SU-DHL-6 (cell line): ENCODE measurements around the gene NUDT3.

Experiments
- H2AFZ ChIP-seq: fragments of 200-600 bp; sonication (generic); 2 replicates; pipeline ENCODE4 v1.6.1; 2014; ENCODE audit warnings: low read depth, mild to moderate bottlenecking, moderate library complexity, mixed read lengths, antibody characterized with exemption, low read length; ENCODE audit not compliant: severe bottlenecking
- H3F3A ChIP-seq: fragments of 200-600 bp; shearing (Covaris generic); 2 replicates; pipeline ENCODE4 v1.6.0; 2016; ENCODE audit warnings: antibody characterized with exemption, mild to moderate bottlenecking; ENCODE audit not compliant: insufficient read depth
- H3K27ac ChIP-seq: fragments of 200-600 bp; sonication (generic); 2 replicates; pipeline ENCODE4 v1.5.1; 2016; ENCODE audit warnings: low read depth, mild to moderate bottlenecking, low read length, moderate library complexity, mixed read lengths
- H3K27me3 ChIP-seq: fragments of 200-600 bp; sonication (generic), shearing (Covaris generic); 2 replicates; pipeline ENCODE4 v1.6.0; 2014; ENCODE audit warnings: mild to moderate bottlenecking, low read length
- H3K36me3 ChIP-seq: fragments of 200-600 bp; sonication (generic); 2 replicates; pipeline ENCODE4 v1.6.1; 2014; ENCODE audit warnings: mild to moderate bottlenecking, low read length, mixed read lengths
- H3K4me2 ChIP-seq: fragments of 300-600, 200-600 bp; shearing (Covaris generic), sonication (generic); 2 replicates; pipeline ENCODE4 v1.6.0; 2014; ENCODE audit warnings: low read length, low read depth, mild to moderate bottlenecking; ENCODE audit not compliant: poor library complexity, severe bottlenecking
- H3K4me3 ChIP-seq: fragments of 200-600 bp; sonication (generic); 2 replicates; pipeline ENCODE4 v1.5.1; 2014; ENCODE audit warnings: antibody characterized with exemption, low read length, mild to moderate bottlenecking, mixed read lengths; ENCODE audit not compliant: insufficient read depth, poor library complexity, severe bottlenecking
- H3K79me2 ChIP-seq: fragments of 200-600 bp; sonication (generic); 2 replicates; pipeline ENCODE4 v1.6.1; 2014; ENCODE audit warnings: mild to moderate bottlenecking, low read length, moderate library complexity; ENCODE audit not compliant: insufficient read depth
- H3K9ac ChIP-seq: fragments of 200-600 bp; sonication (generic); 2 replicates; pipeline ENCODE4 v1.7.0; 2014; ENCODE audit warnings: mild to moderate bottlenecking, low read length
- H3K9me2 ChIP-seq: fragments of 200-600 bp; sonication (generic); replicated peaks from 2 replicates; pipeline ENCODE4 v1.6.1; 2014; ENCODE audit warnings: low read length; ENCODE audit not compliant: insufficient read depth
- H3K9me3 ChIP-seq: fragments of 200-600 bp; sonication (generic); 2 replicates; pipeline ENCODE4 v1.6.1; 2014; ENCODE audit warnings: low read length, mixed read lengths; ENCODE audit not compliant: insufficient read depth
- H4K20me1 ChIP-seq: fragments of 200-600 bp; sonication (generic); 2 replicates; pipeline ENCODE4 v1.6.1; 2014; ENCODE audit warnings: low read depth, mild to moderate bottlenecking, antibody characterized with exemption, low read length, moderate library complexity, mixed read lengths
- EZH2phosphoT487 ChIP-seq: fragments of 200-600 bp; sonication (generic), shearing (Covaris generic); conservative IDR thresholded peaks from 2 replicates; pipeline ENCODE4 v1.6.1; 2018; ENCODE audit warnings: mild to moderate bottlenecking, antibody characterized with exemption, low read length, moderate library complexity, mixed read lengths
- TF ChIP-seq, protein P1 (sequence below): fragments of 200-600 bp; sonication (generic); IDR thresholded peaks from one replicate; pipeline ENCODE4 v1.5.1; 2017; ENCODE audit warnings: antibody characterized with exemption, mild to moderate bottlenecking, low read length, moderate library complexity; ENCODE audit not compliant: insufficient read depth, poor library complexity, severe bottlenecking

NUDT3 gene

DNA sequence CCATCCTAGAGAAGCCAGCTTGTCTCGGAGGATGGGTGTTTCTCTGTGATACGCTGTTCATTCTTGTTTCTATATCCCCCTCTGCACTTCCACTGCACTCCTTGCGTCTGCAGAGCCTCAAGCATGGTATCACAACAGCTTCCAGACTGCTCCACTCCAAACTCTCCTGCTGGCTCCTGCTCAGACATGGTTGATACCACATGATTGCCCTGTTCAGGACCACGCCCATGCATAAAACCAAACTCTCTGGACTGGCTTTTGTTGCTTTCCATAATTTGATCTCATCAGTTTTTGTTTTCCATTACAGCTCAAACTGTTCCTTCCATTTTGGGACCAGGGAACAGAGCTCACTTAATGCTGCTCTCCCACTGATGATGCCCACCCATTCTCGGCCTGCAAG is 113.6 kb downstream of the NUDT3 start:
- Histone ChIP-seq H3K79me2 (no peaks in the 10 kb centered on the region), H3K9ac (no peak overlapping the region), H2AFZ (no peak overlapping the region), H3F3A (no peaks in the 10 kb centered on the region; the same call in 1 of the 2 replicates), H3K27me3 (no peaks in the 10 kb centered on the region), H3K27ac (no peak overlapping the region), H3K9me3 (no peaks in the 10 kb centered on the region), H3K4me2 (no peak overlapping the region), H3K4me3 (no peak overlapping the region), H3K36me3 (no peaks in the 10 kb centered on the region), H4K20me1 (no peaks in the 10 kb centered on the region), H3K9me2 (no peaks in the 10 kb centered on the region)
- no peak for TF ChIP-seq EZH2phosphoT487
- TF ChIP-seq, protein P1, sequence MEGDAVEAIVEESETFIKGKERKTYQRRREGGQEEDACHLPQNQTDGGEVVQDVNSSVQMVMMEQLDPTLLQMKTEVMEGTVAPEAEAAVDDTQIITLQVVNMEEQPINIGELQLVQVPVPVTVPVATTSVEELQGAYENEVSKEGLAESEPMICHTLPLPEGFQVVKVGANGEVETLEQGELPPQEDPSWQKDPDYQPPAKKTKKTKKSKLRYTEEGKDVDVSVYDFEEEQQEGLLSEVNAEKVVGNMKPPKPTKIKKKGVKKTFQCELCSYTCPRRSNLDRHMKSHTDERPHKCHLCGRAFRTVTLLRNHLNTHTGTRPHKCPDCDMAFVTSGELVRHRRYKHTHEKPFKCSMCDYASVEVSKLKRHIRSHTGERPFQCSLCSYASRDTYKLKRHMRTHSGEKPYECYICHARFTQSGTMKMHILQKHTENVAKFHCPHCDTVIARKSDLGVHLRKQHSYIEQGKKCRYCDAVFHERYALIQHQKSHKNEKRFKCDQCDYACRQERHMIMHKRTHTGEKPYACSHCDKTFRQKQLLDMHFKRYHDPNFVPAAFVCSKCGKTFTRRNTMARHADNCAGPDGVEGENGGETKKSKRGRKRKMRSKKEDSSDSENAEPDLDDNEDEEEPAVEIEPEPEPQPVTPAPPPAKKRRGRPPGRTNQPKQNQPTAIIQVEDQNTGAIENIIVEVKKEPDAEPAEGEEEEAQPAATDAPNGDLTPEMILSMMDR = no peak

DNA sequence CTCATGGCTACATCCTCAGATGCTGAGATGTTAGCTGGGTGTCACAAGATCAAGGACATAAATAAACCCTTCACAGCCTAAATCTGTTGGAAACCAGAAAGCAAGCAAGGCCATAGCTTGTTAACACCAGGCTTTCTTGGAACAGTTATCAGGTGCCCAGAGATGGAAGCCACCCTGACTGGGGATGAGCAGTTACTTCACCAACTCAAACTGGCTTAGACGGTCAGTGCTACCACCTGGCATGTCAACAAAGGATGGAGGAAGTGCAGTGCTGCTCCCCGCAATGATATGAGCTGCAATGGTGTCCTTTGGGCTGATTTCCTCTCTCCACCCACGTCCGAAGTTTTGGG is 114.7 kb downstream of the NUDT3 start:
- TF ChIP-seq EZH2phosphoT487 = no peak
- TF ChIP-seq, protein P1 = no peak
- no peaks in the 10 kb centered on the region for H3K36me3 ChIP-seq
- no peaks in the 10 kb centered on the region for H3K9me3 ChIP-seq
- H2AFZ ChIP-seq = no peak overlapping the region
- H4K20me1 ChIP-seq = no peaks in the 10 kb centered on the region
- no peak overlapping the region for H3K4me2 ChIP-seq
- no peak overlapping the region for H3K27ac ChIP-seq
- H3K27me3 ChIP-seq = no peaks in the 10 kb centered on the region
- no peaks in the 10 kb centered on the region; the same call in 1 of the 2 replicates for H3F3A ChIP-seq
- no peak overlapping the region for H3K9ac ChIP-seq
- no peaks in the 10 kb centered on the region for H3K79me2 ChIP-seq
- H3K4me3 ChIP-seq = no peak overlapping the region
- no peaks in the 10 kb centered on the region for H3K9me2 ChIP-seq

DNA sequence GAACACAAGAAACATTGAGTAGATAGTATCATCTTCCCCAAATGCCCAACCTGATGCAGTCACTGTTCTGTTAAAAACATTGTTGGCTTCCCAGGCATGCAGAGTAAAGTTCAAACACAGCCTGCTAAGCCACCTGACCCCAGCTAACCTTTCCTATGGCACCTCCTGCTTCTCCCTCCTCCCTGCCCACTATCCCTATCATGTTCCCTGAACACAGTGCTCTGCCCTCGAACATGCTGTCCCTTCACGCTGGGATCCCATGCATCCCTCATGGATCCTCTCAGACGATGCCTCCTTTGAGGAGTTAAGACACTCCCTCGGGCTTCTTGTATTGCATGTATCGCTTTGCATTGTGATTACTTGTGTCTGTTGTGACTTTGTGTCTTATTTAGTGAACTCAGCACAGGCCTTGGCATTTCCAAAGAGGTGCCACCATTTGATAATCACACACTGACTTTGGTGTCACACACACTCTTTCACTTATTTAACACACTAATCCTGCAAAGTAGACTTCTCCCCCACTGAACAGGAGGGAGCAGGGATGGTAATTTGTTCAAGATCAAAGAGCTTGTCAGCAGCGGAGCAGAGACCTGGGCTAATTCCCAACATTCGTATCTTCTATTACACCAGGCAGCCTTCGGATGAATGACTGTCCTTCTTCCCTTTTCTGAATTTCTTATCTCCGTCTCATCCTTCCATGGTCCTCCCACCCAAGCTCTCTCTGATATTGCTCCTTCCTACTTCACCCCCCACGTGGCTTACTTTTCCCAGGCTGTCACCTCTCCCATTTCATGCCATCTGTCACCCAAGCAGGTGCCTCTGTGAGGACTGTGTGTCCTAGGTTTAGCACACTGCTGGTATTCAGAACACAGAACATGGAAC is 115.3 kb downstream of the NUDT3 start:
- Histone ChIP-seq H3F3A (no peaks in the 10 kb centered on the region; the same call in 1 of the 2 replicates), H4K20me1 (no peaks in the 10 kb centered on the region), H3K9ac (no peak overlapping the region), H3K4me2 (no peak overlapping the region), H3K27ac (no peak overlapping the region), H3K9me3 (no peaks in the 10 kb centered on the region), H2AFZ (no peak overlapping the region), H3K36me3 (no peaks in the 10 kb centered on the region), H3K27me3 (no peaks in the 10 kb centered on the region), H3K4me3 (no peak overlapping the region), H3K79me2 (no peaks in the 10 kb centered on the region), H3K9me2 (no peaks in the 10 kb centered on the region)
- TF ChIP-seq, protein P1 = no peak
- no peak for TF ChIP-seq EZH2phosphoT487
